HG03025 (cell line): ENCODE measurements around the gene GRM8.
"Not testable (repeated sequence)": the region's sequence is repeated elsewhere in the genome, so short reads cannot be mapped to it uniquely, and the experiment has no call there.

ENCODE experiments used
- ATAC-seq: cut with Tn5 transposase; IDR thresholded peaks from one replicate; pipeline ENCODE4 v1.9.1; 2021; ENCODE audit warnings: mild to moderate bottlenecking, moderate library complexity; ENCODE audit not compliant: unreplicated experiment, low FRiP score

Gene GRM8

GRCh38 chr7:126839624-126840023, 413.1 kb downstream of the GRM8 start:
- ATAC-seq, result no peak

- ATAC-seq, result no peak
Observed at GRCh38 chr7:126838194-126838593, 414.5 kb downstream of the GRM8 start.

- ATAC-seq, result not testable (repeated sequence)
Observed at GRCh38 chr7:126831241-126831640, 421.5 kb downstream of the GRM8 start.

- no peak for ATAC-seq
Observed at GRCh38 chr7:126820925-126821324, 431.8 kb downstream of the GRM8 start.

GRCh38 chr7:126819197-126819484, 433.6 kb downstream of the GRM8 start:
- no peak for ATAC-seq

- no peak for ATAC-seq
Observed at GRCh38 chr7:126818393-126819196, 434.1 kb downstream of the GRM8 start.

GRCh38 chr7:126809188-126809587, 443.6 kb downstream of the GRM8 start:
- ATAC-seq, result no peak

GRCh38 chr7:126806614-126807013, 446.1 kb downstream of the GRM8 start:
- no peak for ATAC-seq

GRCh38 chr7:126805351-126805750, 447.4 kb downstream of the GRM8 start:
- ATAC-seq, result no peak

- no peak for ATAC-seq
Observed at GRCh38 chr7:126804604-126805003, 448.1 kb downstream of the GRM8 start.

- ATAC-seq, result no peak
Observed at GRCh38 chr7:126803990-126804389, 448.8 kb downstream of the GRM8 start.

GRCh38 chr7:126803060-126803665, 449.6 kb downstream of the GRM8 start:
- ATAC-seq, result peak; percentile 96

- no peak for ATAC-seq
Observed at GRCh38 chr7:126801733-126802132, 451.0 kb downstream of the GRM8 start.

GRCh38 chr7:126799541-126799940, 453.2 kb downstream of the GRM8 start:
- ATAC-seq, result no peak

GRCh38 chr7:126792521-126792920, 460.2 kb downstream of the GRM8 start:
- no peak for ATAC-seq

- ATAC-seq, result no peak
Observed at GRCh38 chr7:126791306-126791705, 461.4 kb downstream of the GRM8 start.

- no peak for ATAC-seq
Observed at GRCh38 chr7:126790763-126791162, 462.0 kb downstream of the GRM8 start.

- no peak for ATAC-seq
Observed at GRCh38 chr7:126783613-126784012, 469.1 kb downstream of the GRM8 start.

- ATAC-seq, result peak; percentile 71
Observed at GRCh38 chr7:126780993-126781392, 471.7 kb downstream of the GRM8 start.

GRCh38 chr7:126778101-126778500, 474.6 kb downstream of the GRM8 start:
- ATAC-seq, result no peak

GRCh38 chr7:126776498-126776897, 476.2 kb downstream of the GRM8 start:
- no peak for ATAC-seq

GRCh38 chr7:126774077-126774476, 478.7 kb downstream of the GRM8 start:
- ATAC-seq, result no peak
